Psoas muscle (tissue), 8 donors: Measurements from ENCODE around the gene SBF2. TPM values are rescaled to one million over a fixed set of nuclear protein-coding genes. Genes with fewer than 3 reads are reported as not detected.
A peak's percentile ranks its signal among the peaks of the same experiment; 100 is the strongest.

Source experiments
- ATAC-seq, 4 donors: fragments of 200-7000 bp; cut with Tn5 transposase; one replicate each; pipeline ENCODE4 v1.9.1; 2020; ENCODE audit warnings: moderate library complexity in 3 of 4, mild to moderate bottlenecking in 2 of 4
- DNase-seq, 2 donors: peaks; one replicate each; pipeline ENCODE4 v3.0.0-alpha.2; 2020
- H3K27ac ChIP-seq: fragments of 200-600 bp; one replicate; pipeline ENCODE4 v1.8.0; 2022
- H3K27me3 ChIP-seq, 3 donors: fragments of 200-600 bp in 1 of 3; one replicate each; pipeline versions ENCODE4 v1.6.1 to v1.8.0; 2013 to 2022; ENCODE audit warnings: low read length in 2 of 3, mild to moderate bottlenecking in 2 of 3, moderate library complexity in 1 of 3; ENCODE audit not compliant: insufficient read depth in 3 of 3
- H3K36me3 ChIP-seq, 2 donors: fragments of 200-600 bp in 1 of 2; one replicate each; pipeline versions ENCODE4 v1.6.1 to v1.8.0; 2013 to 2022; ENCODE audit warnings: low read depth in 1 of 2, mild to moderate bottlenecking in 1 of 2, moderate library complexity in 1 of 2; ENCODE audit not compliant: insufficient read depth in 1 of 2
- H3K4me1 ChIP-seq: fragments of 200-600 bp; one replicate; pipeline ENCODE4 v1.8.0; 2022
- H3K4me3 ChIP-seq: fragments of 200-600 bp; one replicate; pipeline ENCODE4 v1.8.0; 2022; ENCODE audit warnings: mild to moderate bottlenecking
- H3K9me3 ChIP-seq: fragments of 200-600 bp; one replicate; pipeline ENCODE4 v1.8.0; 2022
- WGBS, 3 donors: extraction: QIAGEN DNeasy Blood & Tissue Kit; methylation state at CpG; one replicate each; pipeline versions ENCODE4 v1.1.6 to v1.1.7; 2013; 5-methylcytosine and 5-hydroxymethylcytosine counted together
- intact Hi-C, 2 donors: fragments of 100-400 bp; cut with DNase I; formaldehyde crosslinking; loops; one replicate each; pipeline versions ENCODE4 v1.11.0 to v1.14.2; 2022
- polyA plus RNA-seq, 3 donors: library from polyadenylated mRNA; stranded (reverse); fragments of 200-250 nt; gene quantifications; one replicate each; pipeline ENCODE4 v1.2.3, GENCODE V29; 2013
- total RNA-seq, 4 donors: library from RNA; stranded (reverse); fragmentation: NEBNext Ultra II Directional in 2 of 4; extraction: Animal tissue kit (Norgen Biotek cat#: 25700) in 2 of 4; gene quantifications; one replicate each; pipeline versions ENCODE4 v1.2.1 to v1.2.4, GENCODE V29; 2021 to 2023
- TF ChIP-seq, protein P1 (sequence below): fragments of 200-600 bp; IDR thresholded peaks from one replicate; pipeline ENCODE4 v1.8.0; 2022; ENCODE audit warnings: antibody characterized with exemption
- donor health status: healthy with polysubstance abuse.
- donor health status: DM: no; HTN: no; CAD: no; lungs with moderate emphysema.
- donor health status: Bipolar disorder and iron deficiency.
- donor health status: healthy.
- donor health status: DM: yes; HTN: yes; CAD: no.
- donor health status: DM: no; HTN: no; CAD: no.
- donor health status: DM: no; HTN: no; CAD: no.
- donor health status: DM: yes; HTN: yes; CAD: no.

SBF2 gene
- total and polyA plus RNA-seq, 7 donors, result 3.3 to 12.6 (median 10.6) TPM

DNA sequence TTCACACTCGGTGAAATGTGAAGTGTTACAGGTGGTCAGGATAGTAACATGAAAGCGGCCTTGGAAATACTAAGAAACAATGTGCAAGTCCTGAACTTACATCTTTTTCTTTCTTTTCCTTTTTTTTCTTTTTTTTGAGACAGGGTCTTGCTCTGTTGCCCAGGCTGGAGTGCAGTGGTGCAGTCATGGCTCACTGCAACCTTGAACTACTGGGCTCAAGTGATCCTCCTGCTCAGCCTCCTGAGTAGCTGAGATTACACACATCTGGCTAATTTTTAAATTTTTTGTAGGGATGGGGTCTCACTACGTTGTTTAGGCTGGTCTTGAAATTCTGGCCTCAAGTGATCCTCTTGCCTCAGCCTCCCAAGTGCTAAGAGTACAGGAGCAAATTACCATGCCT lies 377.5 kb downstream of the SBF2 start:
- H3K36me3 ChIP-seq, result no peaks in the 10 kb centered on the region
- no peak overlapping the region for H3K27ac ChIP-seq
- ATAC-seq, result no peak
- H3K4me3 ChIP-seq, result no peak overlapping the region
- H3K9me3 ChIP-seq, result no peaks in the 10 kb centered on the region
- 95 to 99% (median 98%) methylated on average over 3 of the region's 3 CpGs for WGBS, 3 donors
- intact Hi-C loops, result no loop called here
- TF ChIP-seq, protein P1, sequence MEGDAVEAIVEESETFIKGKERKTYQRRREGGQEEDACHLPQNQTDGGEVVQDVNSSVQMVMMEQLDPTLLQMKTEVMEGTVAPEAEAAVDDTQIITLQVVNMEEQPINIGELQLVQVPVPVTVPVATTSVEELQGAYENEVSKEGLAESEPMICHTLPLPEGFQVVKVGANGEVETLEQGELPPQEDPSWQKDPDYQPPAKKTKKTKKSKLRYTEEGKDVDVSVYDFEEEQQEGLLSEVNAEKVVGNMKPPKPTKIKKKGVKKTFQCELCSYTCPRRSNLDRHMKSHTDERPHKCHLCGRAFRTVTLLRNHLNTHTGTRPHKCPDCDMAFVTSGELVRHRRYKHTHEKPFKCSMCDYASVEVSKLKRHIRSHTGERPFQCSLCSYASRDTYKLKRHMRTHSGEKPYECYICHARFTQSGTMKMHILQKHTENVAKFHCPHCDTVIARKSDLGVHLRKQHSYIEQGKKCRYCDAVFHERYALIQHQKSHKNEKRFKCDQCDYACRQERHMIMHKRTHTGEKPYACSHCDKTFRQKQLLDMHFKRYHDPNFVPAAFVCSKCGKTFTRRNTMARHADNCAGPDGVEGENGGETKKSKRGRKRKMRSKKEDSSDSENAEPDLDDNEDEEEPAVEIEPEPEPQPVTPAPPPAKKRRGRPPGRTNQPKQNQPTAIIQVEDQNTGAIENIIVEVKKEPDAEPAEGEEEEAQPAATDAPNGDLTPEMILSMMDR, result no peak
- DNase-seq, result no peak
- H3K27me3 ChIP-seq, result no peaks in the 10 kb centered on the region
- no peaks in the 10 kb centered on the region for H3K4me1 ChIP-seq

DNA sequence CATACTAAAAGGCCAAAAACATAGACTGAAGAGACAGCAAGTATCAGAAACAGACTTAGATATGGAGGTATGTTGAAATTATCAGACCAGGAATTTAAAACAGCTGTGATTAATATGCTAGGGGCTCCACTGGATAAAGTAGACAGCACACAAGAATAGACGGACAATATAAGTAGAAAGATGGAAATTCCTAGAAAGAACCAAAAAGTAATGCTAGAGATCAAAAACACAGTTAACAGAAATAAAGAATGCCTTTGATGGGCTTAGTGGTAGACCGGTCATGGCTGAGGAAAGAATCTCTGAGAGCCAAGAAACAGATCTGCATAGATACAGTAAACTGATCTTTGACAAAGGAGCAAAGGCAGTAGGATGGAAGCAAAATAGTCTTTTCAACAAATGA lies 380.0 kb downstream of the SBF2 start:
- Histone ChIP-seq H3K4me1 (no peaks in the 10 kb centered on the region), H3K4me3 (no peak overlapping the region), H3K9me3 (no peaks in the 10 kb centered on the region), H3K27me3 (no peaks in the 10 kb centered on the region), H3K36me3 (no peaks in the 10 kb centered on the region), H3K27ac (no peak overlapping the region)
- ATAC-seq, result no peak
- WGBS, 3 donors, result 44 to 86% (median 72%) methylated on average over 2 of the region's 2 CpGs
- no peak for DNase-seq
- intact Hi-C loops, result no loop called here
- TF ChIP-seq, protein P1, result no peak

DNA sequence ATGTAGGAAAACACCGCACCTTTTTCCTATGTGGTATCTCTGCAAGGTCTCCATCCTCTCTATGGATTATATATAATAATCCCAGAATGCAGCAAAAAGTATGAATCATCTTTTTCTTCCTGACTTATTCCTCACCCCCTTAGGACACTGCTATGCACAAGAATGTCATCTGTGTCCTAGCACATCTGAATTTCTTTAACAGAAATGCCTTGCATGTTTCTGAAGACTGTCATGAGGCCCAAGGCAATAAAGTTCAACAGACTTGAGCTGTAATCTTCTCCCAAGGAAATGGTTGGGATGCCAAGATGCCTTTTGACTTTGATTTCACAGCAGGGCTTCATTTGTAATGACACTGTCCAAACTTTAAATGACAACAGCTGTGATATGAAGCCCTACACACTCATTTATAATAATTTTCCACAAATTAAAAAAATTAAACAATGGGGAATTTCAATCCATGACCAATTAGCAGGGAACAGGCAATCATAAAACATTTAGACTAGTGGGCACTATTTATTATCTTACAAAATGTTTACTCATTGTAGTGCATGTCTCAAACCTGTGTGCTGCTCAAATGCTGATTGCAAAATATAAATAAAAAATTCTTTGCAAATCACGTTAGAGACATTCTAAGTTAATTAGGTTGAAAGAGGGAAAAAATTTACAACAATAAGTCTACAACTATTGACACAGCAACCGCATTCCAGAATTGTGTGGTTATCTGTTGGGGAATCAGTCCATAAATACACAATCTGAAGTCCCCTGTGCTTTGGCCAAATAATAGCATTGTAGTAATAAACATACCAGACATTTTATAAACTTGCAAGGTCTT lies 387.8 kb downstream of the SBF2 start:
- Histone ChIP-seq H3K4me3 (no peak overlapping the region), H3K9me3 (no peaks in the 10 kb centered on the region), H3K27me3 (no peaks in the 10 kb centered on the region), H3K27ac (no peak overlapping the region), H3K36me3 (no peaks in the 10 kb centered on the region), H3K4me1 (no peaks in the 10 kb centered on the region)
- peak in 2 of 4 donors; percentile 24 to 66 for ATAC-seq
- intact Hi-C loops, result no loop called here
- 64 to 75% (median 70%) methylated on average over 3 of the region's 3 CpGs for WGBS, 3 donors
- DNase-seq, result no peak
- TF ChIP-seq, protein P1, result no peak

DNA sequence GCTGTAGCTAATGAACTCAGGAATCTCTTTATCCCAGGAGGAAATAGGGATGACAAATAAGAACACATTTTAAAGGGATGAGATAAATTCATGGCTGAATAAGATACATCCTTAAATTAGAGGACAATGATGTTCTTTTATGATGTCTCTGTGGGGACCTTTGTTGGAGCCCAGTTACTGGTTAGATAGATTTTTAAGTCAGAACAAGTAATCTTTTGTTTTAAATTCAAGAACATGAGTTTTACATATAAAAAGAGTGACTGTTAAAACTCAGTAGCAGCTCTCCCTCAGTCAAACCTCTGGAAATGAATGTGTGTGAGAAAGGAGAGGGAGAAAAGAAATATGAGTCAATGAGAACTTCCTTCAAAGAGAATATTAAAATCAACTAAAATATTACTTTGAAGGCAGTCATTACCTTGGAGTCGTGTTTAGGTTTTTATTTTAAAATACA lies 388.5 kb downstream of the SBF2 start:
- 52 to 67% (median 61%) methylated on average over 1 of the region's 1 CpG for WGBS, 3 donors
- H3K9me3 ChIP-seq, result no peaks in the 10 kb centered on the region
- ATAC-seq (no peak), DNase-seq (no peak)
- H3K4me1 ChIP-seq, result no peaks in the 10 kb centered on the region
- no peaks in the 10 kb centered on the region for H3K36me3 ChIP-seq
- H3K27ac ChIP-seq, result no peak overlapping the region
- H3K27me3 ChIP-seq, result no peaks in the 10 kb centered on the region
- intact Hi-C loops, result no loop called here
- TF ChIP-seq, protein P1, result no peak
- no peak overlapping the region for H3K4me3 ChIP-seq
